GM21526 (cell line): ENCODE measurements around the gene PTPN2.
"Not testable (repeated sequence)": the region's sequence is repeated elsewhere in the genome, so short reads cannot be mapped to it uniquely, and the experiment has no call there.

Experiments
- ATAC-seq: cut with Tn5 transposase; IDR thresholded peaks from one replicate; pipeline ENCODE4 v1.9.1; 2021; ENCODE audit warnings: moderate library complexity; ENCODE audit not compliant: unreplicated experiment, low FRiP score

Gene PTPN2

GRCh38 chr18:12895014-12895413 is 11.0 kb upstream of the PTPN2 start:
- ATAC-seq, result no peak

DNA sequence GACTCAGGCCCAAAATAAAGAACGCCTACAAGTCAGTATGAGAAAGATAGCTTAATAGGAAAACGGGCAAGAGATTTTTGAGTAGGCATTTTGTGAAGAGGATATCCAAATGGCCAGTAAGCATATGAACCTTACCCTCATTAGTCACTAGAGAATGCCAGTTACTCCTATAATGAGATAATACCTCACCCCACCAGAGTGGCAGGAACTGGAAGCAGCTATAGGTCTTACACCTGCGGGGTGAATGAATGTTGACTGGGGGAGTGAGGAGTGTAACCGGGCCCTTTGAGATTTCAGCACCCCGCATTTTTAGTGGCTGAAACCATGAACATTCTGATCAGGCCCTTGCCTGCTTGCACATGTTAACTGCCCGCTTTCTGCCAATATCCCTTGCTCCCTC is 7.5 kb upstream of the PTPN2 start:
- no peak for ATAC-seq

DNA sequence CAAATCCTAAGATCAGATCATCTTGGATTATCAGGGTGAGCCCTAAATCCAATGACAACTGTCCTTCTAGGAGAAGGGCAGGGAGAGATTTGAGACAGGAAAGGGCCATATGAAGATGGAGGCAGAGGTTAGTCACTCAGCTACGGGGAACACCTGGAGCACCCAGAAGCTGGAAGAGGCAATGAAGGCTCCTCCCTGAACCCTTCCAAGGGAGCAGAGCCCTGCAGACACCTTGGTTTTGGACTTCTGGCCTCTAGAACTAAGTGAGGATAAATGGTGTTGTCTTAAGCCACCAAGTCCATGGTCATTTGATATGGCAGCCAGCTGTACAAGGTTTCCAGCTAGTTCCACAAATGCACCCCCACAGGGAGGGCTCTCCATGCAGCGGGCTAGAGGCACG is 6.9 kb upstream of the PTPN2 start:
- no peak for ATAC-seq

DNA sequence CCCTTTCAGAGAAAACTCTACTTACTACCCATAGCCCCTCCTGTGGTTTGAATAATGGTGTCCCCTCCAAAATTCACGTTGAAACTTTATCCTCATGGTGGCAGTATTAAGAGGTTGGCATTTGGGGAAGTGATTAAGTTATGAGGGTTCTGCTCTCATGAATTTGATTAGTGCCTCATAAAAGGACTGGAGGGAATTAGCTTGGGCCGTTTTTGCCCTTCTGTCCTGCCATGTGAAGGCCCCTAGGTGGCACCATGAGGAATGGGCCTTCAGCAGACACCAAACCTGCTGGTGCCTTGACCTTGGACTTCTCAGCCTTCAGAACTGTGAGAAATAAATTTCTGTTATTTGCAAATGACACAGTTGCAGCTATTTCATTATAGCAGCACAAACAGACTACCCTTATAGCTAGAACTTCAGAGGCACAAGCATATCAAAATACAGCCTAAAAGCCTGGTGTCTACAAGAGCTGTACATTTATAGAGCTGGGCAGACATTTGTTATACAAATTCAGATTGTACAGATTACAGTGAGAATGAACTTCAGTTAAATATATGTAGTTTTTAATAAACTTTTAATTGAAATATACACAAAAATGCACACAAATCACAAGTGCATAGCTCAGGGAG is 2.6 kb upstream of the PTPN2 start:
- ATAC-seq, result no peak

- no peak for ATAC-seq
These were observed 1.5 kb upstream of the PTPN2 start for GRCh38 chr18:12885500-12885899.

DNA sequence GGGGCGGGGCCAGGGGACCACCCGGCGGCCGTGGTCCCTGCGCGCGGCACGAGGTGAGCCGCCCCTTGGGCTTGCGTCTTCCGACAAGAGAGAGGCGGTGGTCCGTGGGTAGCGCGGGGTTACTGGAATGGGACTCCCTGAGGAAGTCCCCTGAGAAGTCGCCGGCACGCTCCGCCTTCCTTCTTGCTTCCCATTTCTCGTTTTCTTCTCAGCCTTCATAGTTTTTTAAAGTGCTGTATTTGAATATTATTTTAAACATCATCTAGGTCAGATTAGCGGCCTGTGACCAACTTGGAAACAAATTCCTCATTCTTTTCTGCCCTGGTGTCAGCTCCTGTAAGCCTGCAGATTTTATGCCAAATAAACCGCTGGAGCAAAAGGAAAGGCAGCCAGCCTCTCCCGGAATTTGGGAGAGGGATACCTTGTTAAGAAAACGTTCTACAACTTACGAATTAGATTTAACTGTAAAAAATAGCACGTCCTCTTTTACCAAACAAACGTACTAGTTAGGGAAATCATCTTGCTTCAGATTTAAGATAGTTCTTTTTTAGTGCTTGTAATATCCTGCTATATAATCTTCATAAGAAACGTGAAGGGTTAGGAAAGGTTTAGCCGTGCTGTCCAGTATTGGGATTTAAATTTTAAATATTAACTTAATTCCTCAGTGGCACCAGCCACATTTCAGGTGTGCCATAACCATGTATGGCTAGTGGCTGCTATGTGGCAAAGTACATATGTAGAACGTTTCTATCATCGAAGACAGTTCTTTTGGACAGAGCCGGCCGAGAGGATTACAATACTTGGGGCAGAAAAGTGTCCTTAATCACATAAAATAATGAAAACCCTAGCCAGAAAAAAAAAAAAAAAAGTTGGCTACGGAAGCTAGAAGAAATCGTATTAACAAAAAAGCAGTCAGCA is 628 bp upstream of the PTPN2 start:
- ATAC-seq, result no peak

- peak; percentile 3 for ATAC-seq
These were observed 709 bp downstream of the PTPN2 start for GRCh38 chr18:12883372-12883683.

GRCh38 chr18:12882453-12883371 is 1.3 kb downstream of the PTPN2 start:
- ATAC-seq, result no peak

GRCh38 chr18:12880541-12880910 is 3.5 kb downstream of the PTPN2 start:
- ATAC-seq, result no peak

- no peak for ATAC-seq
These were observed 4.0 kb downstream of the PTPN2 start for GRCh38 chr18:12879840-12880540.

GRCh38 chr18:12874992-12875391 is 9.0 kb downstream of the PTPN2 start:
- ATAC-seq, result not testable (repeated sequence)

- ATAC-seq, result not testable (repeated sequence)
These were observed 10.0 kb downstream of the PTPN2 start for GRCh38 chr18:12873961-12874567.

DNA sequence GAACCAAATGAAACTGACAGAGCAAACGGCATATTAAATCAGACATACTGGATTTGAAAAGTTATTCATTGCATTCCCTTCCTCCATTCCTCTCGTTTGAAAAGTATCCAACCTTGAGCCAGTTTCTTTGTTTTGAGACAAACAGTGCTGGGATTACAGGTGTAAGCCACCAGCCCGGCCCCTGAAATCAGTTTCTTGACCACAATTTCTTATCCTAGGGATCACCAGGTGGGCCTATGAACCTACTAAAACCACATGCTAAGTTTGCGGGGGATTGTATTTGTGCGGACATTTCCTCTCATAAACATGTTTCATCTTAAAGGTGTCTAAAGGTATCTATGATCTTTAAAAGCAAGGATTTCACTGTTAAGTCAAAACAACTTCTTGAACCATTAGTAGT is 11.6 kb downstream of the PTPN2 start:
- ATAC-seq, result no peak

DNA sequence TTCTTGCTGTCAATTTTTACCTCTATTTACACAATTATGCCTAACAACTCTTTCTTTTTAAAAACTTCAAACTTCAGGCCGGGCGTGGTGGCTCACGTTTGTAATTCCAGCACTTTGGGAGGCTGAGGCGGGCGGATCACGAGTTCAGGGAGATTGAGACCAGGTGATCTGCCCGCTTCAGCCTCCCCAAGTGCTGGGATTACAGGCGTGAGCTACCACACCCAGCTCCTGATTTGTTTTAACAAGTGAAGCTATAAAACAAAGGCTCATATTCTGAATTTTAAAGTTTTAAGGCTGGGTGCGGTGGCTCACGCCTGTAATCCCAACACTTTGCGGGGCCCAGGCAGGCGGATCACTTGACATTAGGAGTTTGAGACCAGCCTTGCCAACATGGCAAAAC is 15.5 kb downstream of the PTPN2 start:
- ATAC-seq, result no peak

DNA sequence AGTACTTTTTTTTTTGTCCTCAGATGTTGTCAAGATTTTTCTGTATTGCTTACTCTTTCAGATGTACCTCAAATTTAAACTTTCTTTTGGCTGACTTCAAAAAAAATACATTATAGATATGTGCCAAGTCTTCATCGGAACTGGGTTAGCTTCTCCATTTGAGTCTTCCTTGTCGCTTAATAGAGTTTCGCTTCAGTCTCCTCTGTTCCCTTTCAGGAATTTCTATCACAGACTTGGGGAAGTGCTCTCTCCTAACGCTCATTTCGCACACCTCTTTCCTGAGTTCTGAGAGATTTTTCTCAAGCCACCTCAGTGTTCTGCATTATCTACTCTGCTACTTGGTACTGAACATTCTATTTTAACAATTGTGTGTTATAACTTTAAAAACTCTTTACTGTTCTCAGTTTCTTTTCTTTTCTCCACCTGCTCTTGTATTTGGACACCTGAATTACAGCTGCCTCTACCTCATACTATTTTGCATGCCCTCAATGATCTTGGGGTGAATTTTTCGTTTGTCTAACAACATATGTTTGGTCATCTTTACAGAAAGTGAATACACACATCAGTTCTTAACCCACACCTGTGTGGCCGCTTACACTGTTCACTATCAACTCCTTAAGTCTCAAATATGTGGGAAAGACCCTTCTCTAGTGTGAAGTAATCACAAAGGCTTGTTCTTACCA is 16.5 kb downstream of the PTPN2 start:
- ATAC-seq, result peak; percentile 59

DNA sequence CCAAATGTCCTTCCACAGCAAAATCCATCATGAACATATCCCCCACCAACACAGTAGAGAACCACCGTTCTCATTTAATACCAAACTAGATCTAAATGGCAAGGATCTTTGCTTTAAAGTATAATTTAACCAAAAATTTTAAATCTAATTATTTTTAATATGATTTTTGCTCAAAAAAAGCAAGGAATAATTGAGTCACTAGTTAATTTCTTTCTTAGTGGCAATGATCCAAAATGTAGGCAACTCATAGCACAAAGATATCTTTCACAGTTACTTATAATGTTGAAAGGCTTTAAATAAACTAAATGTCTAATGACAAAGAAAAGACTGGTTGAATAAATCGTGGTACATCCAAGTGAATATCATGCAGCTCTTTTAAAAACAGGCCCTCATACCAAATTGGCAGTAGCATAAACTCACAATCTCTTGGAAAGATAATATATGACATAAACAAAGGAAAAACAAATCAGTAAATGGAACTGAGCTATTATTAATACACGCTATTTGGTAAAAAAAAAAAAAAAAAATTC is 20.3 kb downstream of the PTPN2 start:
- no peak for ATAC-seq

- no peak for ATAC-seq
These were observed 21.1 kb downstream of the PTPN2 start for GRCh38 chr18:12862874-12863482.

GRCh38 chr18:12862467-12862866 is 21.6 kb downstream of the PTPN2 start:
- ATAC-seq, result no peak

DNA sequence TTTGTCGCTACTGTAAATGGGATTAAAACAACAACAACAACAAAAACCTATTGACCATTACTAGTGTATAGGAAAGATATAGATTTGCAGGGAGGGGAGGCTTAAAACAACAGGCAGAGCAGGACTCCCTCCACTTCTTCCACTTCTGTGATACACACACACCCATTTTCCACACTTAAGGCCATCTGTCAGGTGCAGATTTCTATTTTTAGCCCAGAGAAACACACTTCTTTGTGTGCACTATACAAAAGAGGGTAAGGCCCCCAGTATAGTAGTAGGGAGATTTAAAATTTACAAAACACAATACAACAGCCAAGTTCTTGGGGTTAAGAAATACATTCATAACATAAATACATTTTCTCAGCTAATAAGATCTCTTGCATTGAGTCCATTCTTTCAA is 22.4 kb downstream of the PTPN2 start:
- ATAC-seq, result no peak
